OCI-LY3 (cell line): ENCODE data around the gene RANBP3L.

Experiments used
- H2AFZ ChIP-seq: fragments of 200-600, 300-600 bp; shearing (Covaris generic); 2 replicates; pipeline ENCODE4 v1.6.0; 2014; ENCODE audit warnings: antibody characterized with exemption, low read depth, low read length
- H3K27ac ChIP-seq: fragments of 200-600, 300-600 bp; sonication (generic); 2 replicates; pipeline ENCODE4 v1.5.1; 2014; ENCODE audit warnings: mild to moderate bottlenecking, low read length, moderate library complexity, mixed read lengths
- H3K27me3 ChIP-seq: fragments of 200-600, 300-600 bp; sonication (generic); 2 replicates; pipeline ENCODE4 v1.6.1; 2014; ENCODE audit warnings: low read depth, low read length, mixed read lengths
- H3K36me3 ChIP-seq: fragments of 200-600, 300-600 bp; sonication (generic); replicated peaks from 2 replicates; pipeline ENCODE3; 2014; ENCODE audit warnings: low read depth, low read length, mixed read lengths
- H3K4me1 ChIP-seq: fragments of 300-600, 200-600 bp; sonication (generic); 2 replicates; pipeline ENCODE4 v1.6.1; 2014; ENCODE audit warnings: low read length, mixed read lengths
- H3K4me2 ChIP-seq: fragments of 200-600, 300-600 bp; sonication (generic); 2 replicates; pipeline ENCODE4 v1.6.1; 2014; ENCODE audit warnings: low read length, mixed read lengths
- H3K4me3 ChIP-seq: fragments of 300-600, 200-600 bp; sonication (generic); 2 replicates; pipeline ENCODE4 v1.5.1; 2014; ENCODE audit warnings: antibody characterized with exemption, mild to moderate bottlenecking, low read length, moderate library complexity
- H3K79me2 ChIP-seq: fragments of 300-600, 200-600 bp; shearing (Covaris generic); 2 replicates; pipeline ENCODE4 v1.6.1; 2014; ENCODE audit warnings: mild to moderate bottlenecking, low read length, mixed read lengths
- H3K9ac ChIP-seq: fragments of 300-600, 200-600 bp; shearing (Covaris generic); 2 replicates; pipeline ENCODE4 v1.6.0; 2014; ENCODE audit warnings: mild to moderate bottlenecking, low read length, moderate library complexity
- H3K9me3 ChIP-seq: fragments of 200-600, 300-600 bp; shearing (Covaris generic); 2 replicates; pipeline ENCODE4 v1.6.1; 2014; ENCODE audit warnings: low read length, mixed read lengths; ENCODE audit not compliant: insufficient read depth
- H4K20me1 ChIP-seq: fragments of 200-600, 300-600 bp; sonication (generic); 2 replicates; pipeline ENCODE4 v1.6.1; 2016; ENCODE audit warnings: low read length, mixed read lengths; ENCODE audit not compliant: insufficient read depth
- EZH2phosphoT487 ChIP-seq: fragments of 200-600 bp; shearing (Covaris generic); IDR thresholded peaks from 2 replicates; pipeline ENCODE4 v1.6.1; 2018; ENCODE audit warnings: antibody characterized with exemption, mixed run types, low read depth
- TF ChIP-seq, protein P1 (sequence below): fragments of 200-600, 300-600 bp; sonication (generic); IDR thresholded peaks from 2 replicates; pipeline ENCODE4 v1.5.1; 2014; ENCODE audit warnings: antibody characterized with exemption, low read length, low read depth

The RANBP3L gene

DNA sequence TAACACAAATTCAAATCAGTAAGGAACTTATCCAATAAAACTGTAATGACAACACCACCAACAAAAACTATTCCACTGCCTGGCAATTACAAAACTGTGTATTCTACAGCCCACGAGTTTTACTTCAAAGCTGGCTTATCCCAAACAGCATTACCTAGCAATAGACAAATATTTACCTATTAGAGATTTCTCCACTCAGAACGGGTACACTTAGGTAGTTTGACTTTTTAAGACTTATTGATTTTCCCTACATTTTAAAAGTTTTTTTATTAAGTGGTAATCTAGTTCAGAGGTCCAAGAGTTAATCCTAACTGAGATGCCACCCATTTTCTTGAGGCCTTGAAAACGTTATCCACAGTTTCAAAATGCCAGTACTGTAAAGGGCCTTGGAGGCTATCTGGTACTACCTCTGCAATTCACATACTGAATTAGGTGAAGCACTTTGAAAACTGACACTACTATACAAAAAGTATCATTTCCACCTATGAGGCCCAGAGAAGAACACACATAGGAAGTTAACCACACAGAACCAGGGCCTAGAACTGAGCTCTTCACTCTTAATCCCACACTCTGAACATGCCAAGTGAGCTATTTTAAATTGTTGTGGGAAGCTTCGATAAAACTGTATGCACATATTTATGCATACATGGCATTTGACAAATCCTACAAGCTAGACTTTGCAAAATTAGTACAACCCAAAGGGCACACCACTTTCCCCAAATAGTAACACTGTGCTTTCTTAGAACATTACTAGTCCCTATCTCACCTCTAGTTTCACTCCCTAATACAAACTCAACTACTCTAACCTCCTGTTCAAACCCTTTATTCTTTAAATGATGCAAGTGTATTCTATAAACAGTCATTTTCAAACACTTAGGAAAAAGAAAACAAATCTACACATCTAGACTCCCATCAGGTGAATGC, 62.1 kb downstream of the RANBP3L start:
- H3K27ac ChIP-seq: no peak overlapping the region
- H3K4me1 ChIP-seq: peaks cover 38% of the 10 kb centered on the region
- H3K27me3 ChIP-seq: no peaks in the 10 kb centered on the region
- TF ChIP-seq, protein P1, sequence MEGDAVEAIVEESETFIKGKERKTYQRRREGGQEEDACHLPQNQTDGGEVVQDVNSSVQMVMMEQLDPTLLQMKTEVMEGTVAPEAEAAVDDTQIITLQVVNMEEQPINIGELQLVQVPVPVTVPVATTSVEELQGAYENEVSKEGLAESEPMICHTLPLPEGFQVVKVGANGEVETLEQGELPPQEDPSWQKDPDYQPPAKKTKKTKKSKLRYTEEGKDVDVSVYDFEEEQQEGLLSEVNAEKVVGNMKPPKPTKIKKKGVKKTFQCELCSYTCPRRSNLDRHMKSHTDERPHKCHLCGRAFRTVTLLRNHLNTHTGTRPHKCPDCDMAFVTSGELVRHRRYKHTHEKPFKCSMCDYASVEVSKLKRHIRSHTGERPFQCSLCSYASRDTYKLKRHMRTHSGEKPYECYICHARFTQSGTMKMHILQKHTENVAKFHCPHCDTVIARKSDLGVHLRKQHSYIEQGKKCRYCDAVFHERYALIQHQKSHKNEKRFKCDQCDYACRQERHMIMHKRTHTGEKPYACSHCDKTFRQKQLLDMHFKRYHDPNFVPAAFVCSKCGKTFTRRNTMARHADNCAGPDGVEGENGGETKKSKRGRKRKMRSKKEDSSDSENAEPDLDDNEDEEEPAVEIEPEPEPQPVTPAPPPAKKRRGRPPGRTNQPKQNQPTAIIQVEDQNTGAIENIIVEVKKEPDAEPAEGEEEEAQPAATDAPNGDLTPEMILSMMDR: no peak
- no peak for TF ChIP-seq EZH2phosphoT487
- no peaks in the 10 kb centered on the region for H3K9me3 ChIP-seq
- H3K4me3 ChIP-seq: 0 out of 2 replicates have a peak overlapping the region, but pooled peaks have one; percentile 99
- H3K4me2 ChIP-seq: peak overlapping the region; percentile 84
- peaks cover 3% of the 10 kb centered on the region; the same call in 1 of the 2 replicates for H4K20me1 ChIP-seq
- H3K79me2 ChIP-seq: peaks cover 34% of the 10 kb centered on the region
- no peak overlapping the region for H3K9ac ChIP-seq
- no peaks in the 10 kb centered on the region for H3K36me3 ChIP-seq
- no peak overlapping the region for H2AFZ ChIP-seq

DNA sequence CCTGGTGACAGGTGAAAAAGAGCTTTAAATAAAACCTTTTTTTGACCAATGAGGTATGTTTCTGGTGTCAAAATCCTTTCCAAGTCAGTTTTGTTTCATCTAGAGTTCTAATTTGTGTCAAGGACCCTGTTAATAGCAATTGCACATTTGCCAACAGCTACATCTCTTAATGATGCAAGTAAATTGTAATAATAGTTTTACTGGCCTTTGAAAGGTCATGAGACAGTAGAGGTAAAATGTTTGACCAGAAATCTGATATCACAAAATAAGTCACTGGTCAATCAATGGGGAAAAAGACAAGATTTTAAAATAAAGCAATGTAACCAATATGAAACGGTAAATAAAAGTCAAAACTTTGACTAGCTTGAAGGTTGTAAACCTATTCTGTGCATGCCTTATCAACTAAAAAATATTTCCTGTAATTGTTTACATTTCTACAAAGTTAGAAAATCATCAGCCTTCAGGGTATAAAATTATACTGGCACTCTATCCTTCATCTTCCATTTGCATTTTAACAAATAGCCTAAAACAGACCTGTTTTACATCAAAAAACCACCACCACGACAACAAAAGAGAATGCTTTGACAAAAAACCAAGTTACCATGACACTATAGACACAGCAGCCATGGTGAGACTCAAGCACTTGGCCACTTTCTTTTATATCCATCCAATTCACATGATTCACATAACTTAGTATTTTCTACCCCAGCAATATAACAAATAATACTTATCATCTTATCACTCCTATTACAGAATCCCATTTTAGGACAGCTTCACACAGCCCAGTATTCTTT, 63.0 kb downstream of the RANBP3L start:
- Histone ChIP-seq H4K20me1 (peaks cover 3% of the 10 kb centered on the region; the same call in 1 of the 2 replicates), H3K4me2 (no peak overlapping the region), H3K79me2 (peaks cover 34% of the 10 kb centered on the region), H3K27ac (no peak overlapping the region), H3K9me3 (no peaks in the 10 kb centered on the region), H3K4me3 (no peak overlapping the region), H3K27me3 (no peaks in the 10 kb centered on the region), H3K4me1 (peaks cover 38% of the 10 kb centered on the region), H3K36me3 (no peaks in the 10 kb centered on the region), H2AFZ (no peak overlapping the region), H3K9ac (no peak overlapping the region)
- TF ChIP-seq, protein P1: no peak
- TF ChIP-seq EZH2phosphoT487: no peak

DNA sequence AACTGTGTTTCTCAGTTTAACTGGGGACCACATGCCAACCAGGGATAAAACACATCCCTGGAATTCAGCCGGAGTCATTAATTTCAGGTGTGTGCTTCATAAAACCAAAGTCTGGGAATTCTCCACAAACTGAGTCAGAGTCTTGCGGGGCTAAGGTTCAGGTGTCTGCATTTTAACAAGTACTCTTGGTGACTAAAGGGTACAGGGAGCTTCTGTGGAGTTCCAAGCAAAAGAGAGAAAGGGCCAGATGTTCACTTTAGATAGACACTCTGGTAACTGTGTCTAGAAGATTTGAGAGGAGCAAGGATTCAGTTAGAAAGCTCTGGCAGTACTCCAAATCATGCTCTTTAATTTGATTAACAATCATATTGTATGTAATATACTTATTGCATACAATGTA, 64.0 kb downstream of the RANBP3L start:
- Histone ChIP-seq H3K4me2 (no peak overlapping the region), H3K9ac (no peak overlapping the region), H3K79me2 (peaks cover 32% of the 10 kb centered on the region), H3K27ac (no peak overlapping the region), H3K9me3 (no peaks in the 10 kb centered on the region), H4K20me1 (peaks cover 3% of the 10 kb centered on the region; the same call in 1 of the 2 replicates), H3K36me3 (no peaks in the 10 kb centered on the region), H3K4me1 (peaks cover 36% of the 10 kb centered on the region), H3K4me3 (no peak overlapping the region), H3K27me3 (no peaks in the 10 kb centered on the region), H2AFZ (no peak overlapping the region)
- TF ChIP-seq, protein P1: no peak
- no peak for TF ChIP-seq EZH2phosphoT487

DNA sequence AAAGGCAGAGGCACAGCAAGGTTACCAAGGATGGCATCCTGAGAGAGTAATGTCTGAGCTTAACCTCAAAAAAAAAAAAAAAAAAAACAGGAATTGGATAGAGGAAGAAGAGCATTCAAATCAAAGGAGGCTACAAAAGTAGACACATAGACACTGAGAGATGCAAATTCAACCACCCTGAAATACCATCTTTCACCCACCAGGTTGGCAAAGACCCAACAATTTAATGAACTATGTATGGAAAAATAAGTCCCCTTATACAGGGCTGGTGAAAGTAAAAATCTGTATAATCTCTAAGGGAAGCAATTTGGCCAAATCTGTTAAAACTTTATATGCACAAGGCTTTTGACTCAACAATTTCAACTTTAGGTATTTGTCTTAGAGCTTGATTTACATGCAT, 64.9 kb downstream of the RANBP3L start:
- no peak for TF ChIP-seq EZH2phosphoT487
- TF ChIP-seq, protein P1: no peak
- peak overlapping the region; percentile 37 for H3K4me2 ChIP-seq

More for the DNA sequence above, 64.9 kb downstream of the RANBP3L start:
- H3K27me3 ChIP-seq: no peaks in the 10 kb centered on the region
- peaks cover 3% of the 10 kb centered on the region; the same call in 1 of the 2 replicates for H4K20me1 ChIP-seq
- no peak overlapping the region for H3K27ac ChIP-seq
- no peak overlapping the region for H2AFZ ChIP-seq
- H3K4me3 ChIP-seq: no peak overlapping the region
- H3K4me1 ChIP-seq: peaks cover 33% of the 10 kb centered on the region
- no peak overlapping the region for H3K9ac ChIP-seq
- no peaks in the 10 kb centered on the region for H3K9me3 ChIP-seq
- H3K79me2 ChIP-seq: peaks cover 29% of the 10 kb centered on the region
- no peaks in the 10 kb centered on the region for H3K36me3 ChIP-seq
